ENCODE measurements around the gene RIN3.

Gene RIN3

GRCh38 chr14:92575061-92575747 lies 61.6 kb downstream of the RIN3 start:
- peak; percentile 51 for DNase-seq (ENCODE audit: low spot score)

- no peak for DNase-seq (ENCODE audit: low spot score)
Measured at GRCh38 chr14:92575748-92576303, 62.2 kb downstream of the RIN3 start.

DNA sequence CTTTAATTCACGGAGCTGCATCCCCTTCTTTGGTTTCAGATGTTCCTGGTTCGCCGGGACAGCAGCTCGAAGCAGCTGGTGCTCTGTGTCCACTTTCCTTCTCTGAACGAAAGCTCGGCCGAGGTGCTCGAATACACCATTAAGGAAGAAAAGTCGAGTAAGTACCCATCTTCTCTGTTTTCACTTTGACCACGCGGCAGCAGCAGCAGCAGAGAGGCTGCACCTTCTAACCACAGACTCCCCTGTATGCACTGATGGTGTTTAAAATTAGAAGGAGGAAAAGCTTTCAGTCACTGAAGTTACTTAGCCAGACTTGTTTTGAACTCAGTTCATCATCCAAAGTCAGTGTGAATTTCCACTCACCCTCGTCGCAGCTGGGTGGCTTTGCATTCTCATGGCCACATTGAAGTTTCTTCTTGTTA lies 63.8 kb downstream of the RIN3 start:
- DNase-seq (ENCODE audit: low spot score) = no peak

GRCh38 chr14:92578511-92578910 lies 64.9 kb downstream of the RIN3 start:
- DNase-seq (ENCODE audit: low spot score) = no peak

DNA sequence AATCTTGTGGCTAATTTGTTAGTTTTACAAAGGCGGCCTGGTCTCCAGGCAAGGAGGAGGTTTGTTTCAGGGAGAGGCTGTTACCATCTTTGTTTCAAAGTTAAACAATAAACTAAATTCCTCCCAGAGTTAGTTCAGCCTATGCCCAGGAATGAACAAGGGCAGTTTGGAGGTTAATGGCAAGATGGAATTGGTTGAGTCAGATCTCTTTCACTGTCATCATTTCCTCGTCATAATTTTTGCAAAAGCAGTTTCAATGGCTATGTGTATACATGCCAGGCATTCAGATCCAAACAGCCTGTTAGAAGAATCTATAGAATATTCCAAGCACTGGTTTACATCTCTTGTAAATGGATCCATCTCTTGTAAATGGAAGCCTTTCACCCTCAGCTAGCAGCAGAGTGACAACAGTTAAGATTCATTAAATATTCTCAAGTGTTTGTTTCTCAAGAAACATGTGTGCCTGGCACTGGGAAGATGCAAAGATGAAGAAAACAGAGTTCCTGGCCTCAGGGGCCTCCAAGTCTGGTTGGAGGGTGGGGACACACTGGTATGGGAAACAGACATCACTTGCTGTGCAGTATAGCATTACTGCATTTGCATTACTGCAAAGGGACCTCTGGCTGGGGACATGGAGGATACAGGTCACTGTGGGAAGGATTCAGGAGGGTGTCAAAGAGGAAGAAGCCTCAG lies 65.8 kb downstream of the RIN3 start:
- no peak for DNase-seq (ENCODE audit: low spot score)

- no peak for DNase-seq (ENCODE audit: low spot score)
Measured at GRCh38 chr14:92581206-92581605, 67.6 kb downstream of the RIN3 start.

GRCh38 chr14:92581966-92582566 lies 68.5 kb downstream of the RIN3 start:
- DNase-seq (ENCODE audit: low spot score) = no peak

- no peak for DNase-seq (ENCODE audit: low spot score)
Measured at GRCh38 chr14:92582706-92583452, 69.3 kb downstream of the RIN3 start.

GRCh38 chr14:92584220-92584619 lies 70.6 kb downstream of the RIN3 start:
- DNase-seq (ENCODE audit: low spot score) = no peak

GRCh38 chr14:92584816-92585215 lies 71.2 kb downstream of the RIN3 start:
- DNase-seq (ENCODE audit: low spot score) = no peak

- DNase-seq (ENCODE audit: low spot score) = peak; percentile 6
Measured at GRCh38 chr14:92585981-92586937, 72.7 kb downstream of the RIN3 start.

GRCh38 chr14:92586963-92587699 lies 73.5 kb downstream of the RIN3 start:
- DNase-seq (ENCODE audit: low spot score) = no peak

DNA sequence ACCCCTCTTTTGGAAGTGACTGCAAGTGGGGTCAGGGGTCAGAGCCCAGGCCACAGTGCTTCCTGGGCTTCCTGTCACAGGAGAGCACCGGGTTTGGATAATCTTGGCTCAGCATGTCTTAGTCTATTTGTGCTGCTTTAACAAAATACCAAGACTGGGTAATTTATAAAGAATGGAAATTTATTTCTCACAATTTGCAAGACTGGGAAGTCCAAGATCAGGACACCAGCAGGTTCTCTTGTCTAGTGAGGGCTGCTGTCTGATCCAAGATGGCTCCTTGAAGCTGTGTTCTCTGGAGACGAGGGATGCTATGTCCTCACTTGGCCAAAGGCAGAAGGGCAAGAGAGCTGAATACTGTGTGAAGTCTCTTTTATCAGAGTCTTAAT lies 74.1 kb downstream of the RIN3 start:
- no peak for DNase-seq (ENCODE audit: low spot score)

DNA sequence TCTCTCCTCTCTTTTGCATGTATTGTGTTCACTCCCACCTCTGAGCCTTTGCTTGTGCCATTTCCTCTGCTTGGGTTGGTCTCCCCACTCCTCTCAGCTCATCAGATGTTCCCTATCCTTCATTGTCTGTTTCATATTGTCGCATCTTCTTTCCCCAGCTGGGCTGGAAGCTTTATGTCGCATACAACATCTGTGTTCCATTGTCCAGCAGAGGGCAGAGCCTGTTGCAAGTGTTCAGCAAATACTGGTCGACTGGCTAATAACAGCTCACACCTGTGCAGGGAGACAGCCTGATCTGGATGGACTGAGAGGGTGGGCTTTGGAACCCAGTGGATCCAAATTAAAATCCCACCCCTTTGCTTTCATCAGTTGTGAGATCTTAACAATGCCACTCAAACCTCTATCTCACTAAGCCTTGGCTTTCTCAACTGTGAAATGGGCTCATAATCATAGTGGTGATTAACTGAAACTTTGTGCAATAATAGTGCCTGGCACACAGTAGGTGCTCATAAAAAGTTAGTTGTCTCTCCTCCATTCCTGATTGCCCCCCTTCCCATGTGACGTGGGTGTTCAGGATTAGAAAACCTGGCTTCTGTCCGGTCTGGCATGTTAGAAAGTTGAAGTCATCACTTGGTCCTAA lies 75.8 kb downstream of the RIN3 start:
- peak; percentile 30 for DNase-seq (ENCODE audit: low spot score)

DNA sequence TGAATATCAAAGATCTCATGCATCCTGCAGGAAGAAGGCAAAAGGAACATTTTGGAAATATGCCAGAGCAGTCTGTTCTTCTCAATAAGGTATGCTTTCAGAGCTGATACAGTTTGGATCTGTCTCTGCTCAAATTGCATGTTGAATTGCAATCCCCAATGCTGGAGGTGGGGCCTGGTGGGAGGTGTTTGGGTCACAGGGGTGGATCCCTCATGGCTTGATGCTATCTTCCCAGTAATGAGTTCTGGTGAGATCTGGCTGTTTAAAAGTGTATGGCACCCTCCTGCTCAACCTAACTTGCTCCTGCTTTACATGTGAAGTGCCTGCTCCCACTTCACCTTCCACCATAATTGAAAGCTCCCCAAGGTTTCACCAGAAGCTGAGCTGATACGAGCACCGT lies 76.6 kb downstream of the RIN3 start:
- DNase-seq (ENCODE audit: low spot score) = no peak

- no peak for DNase-seq (ENCODE audit: low spot score)
Measured at GRCh38 chr14:92590941-92591340, 77.4 kb downstream of the RIN3 start.

DNA sequence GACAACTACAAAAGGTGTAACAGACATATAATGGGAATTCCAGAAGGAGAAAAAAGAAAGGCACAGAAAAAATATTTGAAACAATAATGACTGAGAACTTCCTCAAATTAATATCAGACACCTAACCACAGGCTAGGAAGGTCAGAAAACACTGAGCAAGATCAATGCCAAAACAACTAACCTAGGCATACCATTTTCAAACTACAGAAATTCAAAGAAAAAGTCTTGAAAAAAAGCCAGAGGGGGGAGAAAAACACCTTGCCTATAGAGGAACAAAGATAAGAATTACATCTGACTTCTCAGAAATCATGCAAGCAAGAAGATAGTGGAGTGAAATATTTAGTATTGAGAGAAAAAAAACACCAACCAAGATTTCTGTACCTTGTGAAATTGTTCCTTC lies 77.8 kb downstream of the RIN3 start:
- no peak for DNase-seq (ENCODE audit: low spot score)

- DNase-seq (ENCODE audit: low spot score) = no peak
Measured at GRCh38 chr14:92595267-92595666, 81.7 kb downstream of the RIN3 start.

GRCh38 chr14:92596331-92596907 lies 82.8 kb downstream of the RIN3 start:
- DNase-seq (ENCODE audit: low spot score) = no peak
